Measurements from ENCODE around the gene SSR3.

DNA sequence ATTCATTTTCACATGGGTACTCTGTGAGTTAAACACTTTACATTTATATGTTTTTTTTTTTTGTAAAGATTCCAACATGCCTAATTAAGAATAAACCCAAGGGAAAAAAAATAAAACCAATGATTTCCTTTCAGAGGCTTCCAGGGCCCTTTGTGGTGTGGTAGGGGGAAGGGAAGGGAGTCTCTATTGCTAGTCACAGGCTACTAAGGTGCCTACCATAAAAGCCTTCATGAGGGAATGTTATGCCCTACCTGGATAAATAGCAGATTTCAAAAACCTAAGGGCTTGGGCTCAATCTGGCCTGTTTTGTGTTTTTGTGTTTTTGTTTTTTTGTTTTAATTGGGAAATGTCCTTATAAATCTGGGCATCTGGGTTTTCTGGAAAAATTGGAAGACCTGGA, 38.9 kb upstream of the SSR3 start:
- TF ChIP-seq, protein P1, sequence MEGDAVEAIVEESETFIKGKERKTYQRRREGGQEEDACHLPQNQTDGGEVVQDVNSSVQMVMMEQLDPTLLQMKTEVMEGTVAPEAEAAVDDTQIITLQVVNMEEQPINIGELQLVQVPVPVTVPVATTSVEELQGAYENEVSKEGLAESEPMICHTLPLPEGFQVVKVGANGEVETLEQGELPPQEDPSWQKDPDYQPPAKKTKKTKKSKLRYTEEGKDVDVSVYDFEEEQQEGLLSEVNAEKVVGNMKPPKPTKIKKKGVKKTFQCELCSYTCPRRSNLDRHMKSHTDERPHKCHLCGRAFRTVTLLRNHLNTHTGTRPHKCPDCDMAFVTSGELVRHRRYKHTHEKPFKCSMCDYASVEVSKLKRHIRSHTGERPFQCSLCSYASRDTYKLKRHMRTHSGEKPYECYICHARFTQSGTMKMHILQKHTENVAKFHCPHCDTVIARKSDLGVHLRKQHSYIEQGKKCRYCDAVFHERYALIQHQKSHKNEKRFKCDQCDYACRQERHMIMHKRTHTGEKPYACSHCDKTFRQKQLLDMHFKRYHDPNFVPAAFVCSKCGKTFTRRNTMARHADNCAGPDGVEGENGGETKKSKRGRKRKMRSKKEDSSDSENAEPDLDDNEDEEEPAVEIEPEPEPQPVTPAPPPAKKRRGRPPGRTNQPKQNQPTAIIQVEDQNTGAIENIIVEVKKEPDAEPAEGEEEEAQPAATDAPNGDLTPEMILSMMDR (IDR thresholded peaks at IDR 0.05; ENCODE audit: low read length): no peak
- no peak for TF ChIP-seq EZH2 (IDR thresholded peaks at IDR 0.05; ENCODE audit: borderline replicate concordance, low read length)
